ENCODE measurements around the gene SNAPC2. TPM values are rescaled to one million over a fixed set of nuclear protein-coding genes. Genes with fewer than 3 reads are reported as not detected.
A peak's percentile ranks its signal among the peaks of the same experiment; 100 is the strongest.
"Not testable (repeated sequence)": the region's sequence is repeated elsewhere in the genome, so short reads cannot be mapped to it uniquely, and the experiment has no call there.

SNAPC2 gene
- total RNA-seq, 1 donor from 2014 or later: 10.3 TPM

DNA sequence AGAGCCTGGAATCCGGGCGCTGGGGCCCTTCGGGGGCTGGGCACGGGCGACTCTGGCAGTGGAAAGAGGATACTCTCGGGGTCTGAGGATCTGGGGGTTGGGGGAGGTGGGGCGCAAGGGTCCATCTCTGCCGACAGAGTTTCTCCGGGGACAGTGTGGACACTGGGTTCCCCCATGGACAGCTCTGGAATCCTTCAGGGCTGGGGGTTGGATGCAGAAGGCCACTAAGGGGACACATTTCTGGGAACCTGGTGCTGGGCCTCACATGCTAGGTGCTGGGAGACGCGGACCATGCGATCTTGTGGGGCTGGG lies 3.2 kb upstream of the SNAPC2 start:
- intact Hi-C loops (cut with DNase I): no loop called here
- ATAC-seq (no peak), DNase-seq (ENCODE audit: missing footprints) (no peak)

GRCh38 chr19:7917267-7918061 lies 2.7 kb upstream of the SNAPC2 start:
- intact Hi-C loops (cut with DNase I): no loop called here
- ATAC-seq: no peak

GRCh38 chr19:7918062-7918614 lies 2.0 kb upstream of the SNAPC2 start:
- intact Hi-C loops (cut with DNase I); DNase-seq (ENCODE audit: missing footprints); ATAC-seq: not testable (repeated sequence)

More at GRCh38 chr19:7917267-7918061, 2.7 kb upstream of the SNAPC2 start:
- DNase-seq (ENCODE audit: missing footprints): no peak

DNA sequence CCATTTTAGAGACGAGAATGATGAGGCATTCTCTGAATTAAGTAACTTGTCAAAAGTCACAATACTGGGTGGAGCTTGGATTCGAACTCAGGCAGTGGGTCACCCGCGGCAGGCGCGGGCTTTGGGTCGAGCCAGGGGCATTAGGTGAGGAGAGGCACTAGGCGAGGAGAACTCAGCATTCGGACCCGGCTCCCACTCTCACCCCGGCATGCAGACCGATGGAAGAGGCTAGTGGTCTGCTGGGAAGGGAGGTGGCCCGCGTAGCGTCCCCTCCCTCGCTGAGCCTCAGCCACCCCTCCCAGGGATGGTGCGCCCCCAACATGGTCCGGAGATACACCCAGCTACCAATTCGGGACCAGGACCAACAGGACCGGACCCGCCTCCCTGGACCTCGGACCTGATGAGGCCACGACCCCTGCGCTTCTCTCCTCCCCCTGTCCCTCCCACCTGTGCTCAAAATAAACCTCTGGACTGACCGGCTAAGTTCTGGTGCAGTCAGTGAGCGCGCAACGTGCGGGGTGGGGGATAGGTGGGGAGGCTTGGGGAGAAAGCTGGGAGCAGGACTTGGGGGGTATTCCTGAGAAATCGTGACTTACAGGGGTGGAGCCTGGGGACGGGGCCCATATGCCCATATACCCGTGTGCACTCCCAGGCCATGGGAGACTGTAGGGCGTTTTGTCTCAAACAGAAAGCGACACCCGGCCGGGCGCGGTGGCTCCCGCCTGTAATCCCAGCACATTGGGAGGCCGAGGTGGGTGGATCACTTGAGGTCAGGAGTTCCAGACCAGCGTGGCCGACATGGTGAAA lies 1.3 kb upstream of the SNAPC2 start:
- intact Hi-C loops (cut with DNase I): no loop called here

GRCh38 chr19:7920519-7921301 lies 572 bp downstream of the SNAPC2 start:
- ATAC-seq: peak; percentile 89
- intact Hi-C loops (cut with DNase I): loop anchor here (1.0 to 2.0 kb wide), 3 partner anchors 17 to 594 kb away; partner anchors contain the start of genes MAP2K7, TIMM44 and ZNF414
- peak; percentile 100 for DNase-seq (ENCODE audit: missing footprints)

More for the DNA sequence above, 1.3 kb upstream of the SNAPC2 start:
- DNase-seq (ENCODE audit: missing footprints): no peak
- ATAC-seq: no peak

DNA sequence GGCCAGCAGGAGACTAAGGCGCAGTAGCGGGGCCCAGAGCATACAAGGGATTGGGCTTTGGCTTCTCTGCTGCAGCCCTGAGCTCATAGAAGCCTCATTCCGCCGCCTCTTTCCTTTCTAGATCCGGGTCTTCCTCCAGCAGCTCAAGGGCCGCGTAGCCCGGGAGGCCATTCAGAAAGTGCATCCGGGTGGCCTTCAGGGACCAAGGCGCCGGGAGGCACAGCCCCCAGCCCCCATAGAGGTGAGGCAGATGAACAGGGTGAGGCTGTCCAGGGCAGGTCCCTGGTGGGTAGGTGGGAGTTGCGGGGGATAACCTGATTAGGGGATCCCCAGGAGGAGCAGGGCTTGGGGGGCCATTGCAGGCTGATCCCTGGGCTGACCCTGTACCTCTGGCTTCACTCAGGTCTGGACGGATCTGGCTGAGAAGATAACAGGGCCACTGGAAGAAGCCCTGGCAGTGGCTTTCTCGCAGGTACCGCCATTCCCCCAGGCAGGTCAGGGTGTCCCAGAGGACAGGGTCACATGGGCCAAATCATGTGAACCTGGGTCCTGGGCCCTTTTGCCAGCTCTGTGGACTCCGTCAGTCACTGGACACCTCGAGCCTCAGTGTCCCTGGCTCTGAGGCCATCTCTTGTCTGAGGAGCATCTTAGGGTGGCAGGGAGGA lies 1.3 kb downstream of the SNAPC2 start:
- no peak for ATAC-seq

GRCh38 chr19:7921967-7922835 lies 2.1 kb downstream of the SNAPC2 start:
- no peak for DNase-seq (ENCODE audit: missing footprints)
- ATAC-seq: no peak
- intact Hi-C loops (cut with DNase I): loop anchor here (2.0 kb wide), 1 partner anchor 21 kb away; the partner anchor contains the start of gene TIMM44

More for the DNA sequence above, 1.3 kb downstream of the SNAPC2 start:
- DNase-seq (ENCODE audit: missing footprints): no peak
- intact Hi-C loops (cut with DNase I): loop anchor here (2.0 kb wide), 1 partner anchor 21 kb away; the partner anchor contains the start of gene TIMM44

DNA sequence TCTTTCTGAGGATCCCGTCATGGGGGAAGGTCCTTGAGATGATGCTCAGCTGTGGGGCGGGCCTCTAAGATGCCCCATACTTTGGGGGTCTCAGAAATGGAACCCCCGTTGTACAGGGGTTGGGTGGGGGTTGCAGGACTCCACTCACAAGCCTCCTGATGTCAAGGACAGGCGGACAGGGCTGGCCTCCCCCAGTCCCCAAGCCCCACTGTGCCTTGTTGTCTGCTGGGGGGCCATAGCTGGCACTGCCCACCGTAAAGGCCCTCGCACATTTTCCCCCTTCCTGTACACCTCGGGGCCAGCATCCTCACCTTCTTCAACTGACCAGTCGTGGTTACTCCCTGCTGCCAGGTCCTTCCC lies 2.7 kb downstream of the SNAPC2 start:
- DNase-seq (ENCODE audit: missing footprints) (no peak), ATAC-seq (no peak)
- intact Hi-C loops (cut with DNase I): no loop called here

GRCh38 chr19:7923295-7924191 lies 3.4 kb downstream of the SNAPC2 start:
- DNase-seq (ENCODE audit: missing footprints): no peak
- intact Hi-C loops (cut with DNase I): no loop called here
- ATAC-seq: no peak

GRCh38 chr19:7924241-7924640 lies 4.1 kb downstream of the SNAPC2 start:
- no peak for DNase-seq (ENCODE audit: missing footprints)
- ATAC-seq: no peak
- intact Hi-C loops (cut with DNase I): no loop called here

DNA sequence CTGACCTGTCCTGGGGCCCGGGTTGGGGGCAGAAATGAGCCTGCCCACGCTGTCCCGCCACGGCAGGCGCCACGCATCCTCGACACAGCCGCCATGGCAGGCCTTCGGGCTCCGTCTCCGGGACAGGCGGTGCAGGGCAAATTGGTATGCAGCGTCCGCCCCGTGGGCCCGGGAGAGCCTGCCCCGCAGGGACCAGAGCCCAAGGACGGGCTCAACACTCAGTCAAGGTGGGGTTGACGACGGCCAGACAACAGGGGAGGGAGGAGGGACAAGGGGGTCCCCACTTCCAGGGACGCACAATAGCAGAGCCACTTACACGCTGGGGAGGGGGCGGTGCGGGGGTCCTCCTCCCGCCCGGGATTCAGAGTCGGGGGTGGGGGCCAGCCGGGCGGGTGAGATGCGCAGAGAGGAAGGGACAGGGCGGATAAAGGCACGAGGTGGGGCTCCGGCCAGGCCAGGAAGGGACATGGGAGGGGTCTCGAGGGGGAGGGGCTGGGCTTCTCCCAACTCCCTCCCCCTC lies 4.6 kb downstream of the SNAPC2 start:
- ATAC-seq (no peak), DNase-seq (ENCODE audit: missing footprints) (no peak)
- intact Hi-C loops (cut with DNase I): no loop called here

- DNase-seq (ENCODE audit: missing footprints): no peak
- intact Hi-C loops (cut with DNase I): no loop called here
- ATAC-seq: no peak
Measured at GRCh38 chr19:7925171-7925851, 5.2 kb downstream of the SNAPC2 start.

GRCh38 chr19:7926021-7926726 lies 6.0 kb downstream of the SNAPC2 start, which contains the start of gene CTXN1:
Gene CTXN1 (minus strand): TSS chr19:7926135. CDS start chr19:7925538, 597 bp downstream.
- DNase-seq (ENCODE audit: missing footprints) (no peak), ATAC-seq (peak; percentile 29)
- intact Hi-C loops (cut with DNase I): no loop called here

DNA sequence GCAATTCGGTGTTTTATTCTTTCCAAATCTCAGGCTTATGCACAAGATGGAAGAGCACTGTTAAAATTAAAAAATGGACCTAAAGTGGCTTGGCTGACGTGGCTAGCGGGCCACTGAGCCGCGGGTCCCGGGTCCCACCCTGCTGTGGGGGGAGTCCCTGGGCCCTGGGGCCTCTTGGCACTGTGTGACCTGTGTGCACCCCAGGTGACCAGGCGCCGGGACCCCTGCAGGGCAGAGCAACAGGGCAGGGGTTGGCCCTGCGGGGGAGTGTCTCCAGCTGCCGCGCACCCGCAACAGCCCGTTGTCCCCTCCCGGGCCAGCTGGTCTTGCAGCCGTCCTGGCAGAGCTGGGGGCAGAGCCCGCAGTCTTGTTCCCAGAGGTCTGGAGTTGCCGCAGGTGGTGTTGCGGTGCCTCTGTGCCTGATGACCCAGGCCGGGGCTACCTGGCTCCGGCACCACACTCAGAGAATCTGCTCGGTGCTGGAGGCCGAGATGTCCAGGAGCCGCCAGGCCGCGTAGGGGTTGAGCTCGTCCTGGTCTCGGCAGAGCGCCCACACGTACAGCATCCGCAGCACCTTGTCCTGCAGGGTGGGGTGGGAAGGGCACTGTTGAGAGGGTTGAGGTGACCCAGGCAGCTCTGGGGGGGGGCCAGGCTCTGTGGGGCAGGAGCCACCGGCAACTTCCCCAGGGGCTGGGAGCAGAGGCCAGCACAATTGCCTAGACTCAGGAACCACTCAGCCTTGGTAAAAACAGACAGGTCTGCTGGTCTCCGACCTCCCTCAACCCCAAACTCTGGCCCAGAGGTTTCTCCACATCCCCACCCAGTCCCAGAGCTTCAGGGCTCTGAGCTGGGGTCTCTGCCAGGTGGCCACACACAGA lies 6.8 kb downstream of the SNAPC2 start:
- DNase-seq (ENCODE audit: missing footprints) (no peak), ATAC-seq (no peak)
- intact Hi-C loops (cut with DNase I): no loop called here

Data from Right ventricle myocardium inferior (tissue), 1 donor.